ENCODE measurements around the gene USP48.

The USP48 gene

GRCh38 chr1:21750841-21751240 is 32.1 kb downstream of the USP48 start:
- no peak overlapping the region for H3K4me3 ChIP-seq (replicated peaks in 1 of 2; ENCODE audit: low read depth in 2 of 2, low read length in 2 of 2)
- DNase-seq (ENCODE audit: low read depth in 2 of 2) = no peak
- no peak for TF ChIP-seq CTCF (IDR thresholded peaks at IDR 0.05; ENCODE audit: low read depth, low read length)

GRCh38 chr1:21749859-21750468 is 33.0 kb downstream of the USP48 start:
- TF ChIP-seq CTCF (IDR thresholded peaks at IDR 0.05; ENCODE audit: low read depth, low read length) = no peak
- no peak overlapping the region for H3K4me3 ChIP-seq (replicated peaks in 1 of 2; ENCODE audit: low read depth in 2 of 2, low read length in 2 of 2)
- DNase-seq (ENCODE audit: low read depth in 2 of 2) = no peak

GRCh38 chr1:21749109-21749508 is 33.8 kb downstream of the USP48 start:
- H3K4me3 ChIP-seq (replicated peaks in 1 of 2; ENCODE audit: low read depth in 2 of 2, low read length in 2 of 2) = no peak overlapping the region
- no peak for TF ChIP-seq CTCF (IDR thresholded peaks at IDR 0.05; ENCODE audit: low read depth, low read length)
- no peak for DNase-seq (ENCODE audit: low read depth in 2 of 2)

GRCh38 chr1:21743476-21743875 is 39.5 kb downstream of the USP48 start:
- H3K4me3 ChIP-seq (replicated peaks in 1 of 2; ENCODE audit: low read depth in 2 of 2, low read length in 2 of 2) = no peak overlapping the region
- DNase-seq (ENCODE audit: low read depth in 2 of 2) = no peak
- no peak for TF ChIP-seq CTCF (IDR thresholded peaks at IDR 0.05; ENCODE audit: low read depth, low read length)

- DNase-seq (ENCODE audit: low read depth in 2 of 2) = no peak
- TF ChIP-seq CTCF (IDR thresholded peaks at IDR 0.05; ENCODE audit: low read depth, low read length) = no peak
- no peak overlapping the region for H3K4me3 ChIP-seq (replicated peaks in 1 of 2; ENCODE audit: low read depth in 2 of 2, low read length in 2 of 2)
Observed at GRCh38 chr1:21742578-21742977, 40.4 kb downstream of the USP48 start.

- no peak for DNase-seq (ENCODE audit: low read depth in 2 of 2)
- TF ChIP-seq CTCF (IDR thresholded peaks at IDR 0.05; ENCODE audit: low read depth, low read length) = no peak
Observed at GRCh38 chr1:21741206-21741605, 41.7 kb downstream of the USP48 start.

GRCh38 chr1:21736876-21737275 is 46.1 kb downstream of the USP48 start:
- no peak for TF ChIP-seq CTCF (IDR thresholded peaks at IDR 0.05; ENCODE audit: low read depth, low read length)
- H3K4me3 ChIP-seq (replicated peaks in 1 of 2; ENCODE audit: low read depth in 2 of 2, low read length in 2 of 2) = no peak overlapping the region
- DNase-seq (ENCODE audit: low read depth in 2 of 2) = no peak

More at GRCh38 chr1:21741206-21741605, 41.7 kb downstream of the USP48 start:
- no peak overlapping the region for H3K4me3 ChIP-seq (replicated peaks in 1 of 2; ENCODE audit: low read depth in 2 of 2, low read length in 2 of 2)

Data from cardiac fibroblast (primary cell).